ENCODE results near the gene PITPNM1. TPM values are rescaled to one million over a fixed set of nuclear protein-coding genes. Genes with fewer than 3 reads are reported as not detected.
"Not testable (repeated sequence)": the region's sequence is repeated elsewhere in the genome, so short reads cannot be mapped to it uniquely, and the experiment has no call there.

Gene PITPNM1
- total and polyA plus RNA-seq, 2 of the 13 experiments (the other 11 are each of a cell fraction or from before 2014, with no cell fraction given) = 8.2 to 8.5 TPM

- 0 out of 2 replicates have a peak, but pooled peaks have one; percentile 29 for TF ChIP-seq KDM5B (CRISPR knock-in tag; IDR thresholded peaks at IDR 0.05; ENCODE audit: borderline replicate concordance)
- TF ChIP-seq SP5 (CRISPR knock-in tag; IDR thresholded peaks at IDR 0.05; ENCODE audit: borderline replicate concordance, low read depth) = 0 out of 2 replicates have a peak, but pooled peaks have one; percentile 12
- peak; percentile 43; the same call in 1 of the 2 replicates for TF ChIP-seq POLR2AphosphoS5 (IDR thresholded peaks at IDR 0.05; ENCODE audit: low read depth, low read length)
- TF ChIP-seq SP1 (IDR thresholded peaks at IDR 0.05) = not testable (repeated sequence)
- 0 out of 2 replicates have a peak, but pooled peaks have one; percentile 26 for TF ChIP-seq SP1 (CRISPR knock-in tag; IDR thresholded peaks at IDR 0.05)
- 0 out of 2 replicates have a peak, but pooled peaks have one; percentile 7 for TF ChIP-seq SOX5 (CRISPR knock-in tag; IDR thresholded peaks at IDR 0.05; ENCODE audit: borderline replicate concordance)
These were observed 28.5 kb downstream of the PITPNM1 start (continued) for GRCh38 chr11:67476692-67477091.

GRCh38 chr11:67472882-67473281, 32.3 kb downstream of the PITPNM1 start:
- Histone ChIP-seq H4K20me1 (ENCODE audit: insufficient read depth, low read length) (no peaks in the 10 kb centered on the region), H3K4me3 (replicated peaks in 1 of 3; ENCODE audit: insufficient read depth in 1 of 3, low read depth in 2 of 3, low read length in 3 of 3) (no peak overlapping the region), H3K4me2 (ENCODE audit: low read depth, low read length) (peak overlapping the region; percentile 33; the same call in 1 of the 2 replicates), H3K27ac (ENCODE audit: extremely low read length, insufficient read depth, low read length) (no peak overlapping the region), H3K9me3 (ENCODE audit: low read length) (no peaks in the 10 kb centered on the region), H3K79me2 (ENCODE audit: insufficient read depth, low read length) (no peaks in the 10 kb centered on the region), H3K4me1 (ENCODE audit: insufficient read depth, low read length) (peaks cover 65% of the 10 kb centered on the region), H2AFZ (ENCODE audit: low read length) (no peak overlapping the region), H3K27me3 (ENCODE audit: control insufficient read depth in 1 of 2, insufficient read depth in 2 of 2, low read length in 2 of 2) (no peaks in the 10 kb centered on the region), H3K36me3 (replicated peaks in 1 of 2; ENCODE audit: control insufficient read depth in 1 of 2, insufficient read depth in 2 of 2, low read length in 2 of 2) (no peaks in the 10 kb centered on the region), H3K9ac (ENCODE audit: insufficient read depth, low read depth, low read length) (no peak overlapping the region)
- FAIRE-seq = no peak
- DNase-seq (ENCODE audit: low spot score) = no peak
- BruUV-seq (replicated peaks) = no TSS peak
- WGBS (ENCODE audit: low lambda C conversion rate) = 26% methylated on average over 7 of the region's 7 CpGs
- in situ Hi-C loops (cut with HindIII; ENCODE audit: extremely low pct_ligation_motif_present, low pct_unique_long_range_greater_than_20kb) = no loop called here
- ChIA-PET POLR2A (no interaction called here), CTCF (ENCODE audit: low intra/inter-chr PET ratio, low total read pairs) (no interaction called here)
- no peak for ATAC-seq
- TF ChIP-seq RFX1 (IDR thresholded peaks at IDR 0.05) (peak; percentile 62), ZNF329 (CRISPR knock-in tag; IDR thresholded peaks at IDR 0.05; ENCODE audit: low read depth) (no peak), RFX3 (CRISPR knock-in tag; IDR thresholded peaks at IDR 0.05) (peak; percentile 83)
- intact Hi-C loops (cut with micrococcal nuclease; ENCODE audit: unreplicated experiment) = no loop called here

Measured in HepG2 (cell line).